Liver (tissue), 9 donors: ENCODE measurements around the gene TCOF1. TPM values are rescaled to one million over a fixed set of nuclear protein-coding genes. Genes with fewer than 3 reads are reported as not detected.

Experiments used
- DNase-seq: peaks from one replicate; pipeline ENCODE4 v3.0.0-alpha.2; 2017; ENCODE audit warnings: low spot score
- H3K27ac ChIP-seq, 2 donors: one replicate each; pipeline ENCODE4 v1.7.0; 2013; ENCODE audit warnings: inconsistent platforms in 2 of 2, low read length in 2 of 2, control low read depth in 1 of 2, low read depth in 1 of 2, mild to moderate bottlenecking in 1 of 2
- H3K27me3 ChIP-seq, 4 donors: one replicate each; pipeline versions ENCODE4 v1.6.1 to v1.7.0; 2013; ENCODE audit warnings: low read length in 3 of 4, inconsistent platforms in 1 of 4, mild to moderate bottlenecking in 1 of 4, moderate library complexity in 1 of 4; ENCODE audit not compliant: control insufficient read depth in 4 of 4, insufficient read depth in 4 of 4
- H3K36me3 ChIP-seq, 4 donors: one replicate each; pipeline versions ENCODE4 v1.6.1 to v1.7.0; 2013; ENCODE audit warnings: low read length in 3 of 4, mild to moderate bottlenecking in 3 of 4, low read depth in 1 of 4, moderate library complexity in 1 of 4; ENCODE audit not compliant: control insufficient read depth in 4 of 4, insufficient read depth in 3 of 4
- H3K4me1 ChIP-seq, 4 donors: one replicate each; pipeline versions ENCODE4 v1.6.1 to v1.7.0; 2013; ENCODE audit warnings: low read length in 3 of 4, mild to moderate bottlenecking in 3 of 4, moderate library complexity in 1 of 4; ENCODE audit not compliant: control insufficient read depth in 4 of 4, insufficient read depth in 4 of 4
- H3K4me3 ChIP-seq, 3 donors: one replicate each; pipeline versions ENCODE4 v1.6.1 to v1.7.0; 2013; ENCODE audit warnings: low read length in 3 of 3, control low read depth in 1 of 3, low read depth in 1 of 3, mild to moderate bottlenecking in 1 of 3
- H3K9ac ChIP-seq, 2 donors: one replicate each; pipeline ENCODE4 v1.7.0; 2013; ENCODE audit warnings: low read length in 2 of 2, mild to moderate bottlenecking in 2 of 2, moderate library complexity in 2 of 2, control low read depth in 1 of 2, low read depth in 1 of 2
- H3K9me3 ChIP-seq, 4 donors: one replicate each; pipeline versions ENCODE4 v1.6.1 to v1.7.0; 2013; ENCODE audit warnings: low read length in 3 of 4; ENCODE audit not compliant: control insufficient read depth in 4 of 4
- ATF3 ChIP-seq: IDR thresholded peaks from 2 replicates; pipeline ENCODE4 v1.6.1; 2016; ENCODE audit warnings: antibody characterized with exemption
- CTCF ChIP-seq: fragments of 150-350 bp; IDR thresholded peaks from 2 replicates; pipeline ENCODE4 v1.5.1; 2017; ENCODE audit warnings: improper control_type of control experiment, low read depth, low read length; ENCODE audit not compliant: missing input control
- EGR1 ChIP-seq, 2 donors: IDR thresholded peaks; 2 replicates each; pipeline ENCODE4 v1.6.1; 2016 to 2018; ENCODE audit warnings: antibody characterized with exemption in 2 of 2, low read depth in 2 of 2
- FOXA1 ChIP-seq: IDR thresholded peaks from 2 replicates; pipeline ENCODE4 v1.6.1; 2016; ENCODE audit warnings: antibody characterized with exemption
- FOXA2 ChIP-seq: IDR thresholded peaks from 2 replicates; pipeline ENCODE4 v1.6.1; 2016; ENCODE audit warnings: antibody characterized with exemption
- GABPA ChIP-seq, 2 donors: IDR thresholded peaks in 1 of 2; conservative IDR thresholded peaks in 1 of 2; 2 replicates each; pipeline ENCODE4 v1.6.1; 2016; ENCODE audit warnings: antibody characterized with exemption in 2 of 2, mild to moderate bottlenecking in 1 of 2, moderate library complexity in 1 of 2
- HNF4A ChIP-seq, 2 donors: conservative IDR thresholded peaks; 2 replicates each; pipeline ENCODE4 v1.6.1; 2016; ENCODE audit warnings: antibody characterized with exemption in 2 of 2, mild to moderate bottlenecking in 2 of 2
- HNF4G ChIP-seq: IDR thresholded peaks from 2 replicates; pipeline ENCODE4 v1.6.1; 2016; ENCODE audit warnings: antibody characterized with exemption
- JUND ChIP-seq, 2 donors: IDR thresholded peaks; 2 replicates each; pipeline ENCODE4 v1.6.1; 2016; ENCODE audit warnings: antibody characterized with exemption in 2 of 2
- MAX ChIP-seq: IDR thresholded peaks from 2 replicates; pipeline ENCODE4 v1.6.1; 2016; ENCODE audit warnings: antibody characterized with exemption
- NR2F2 ChIP-seq: IDR thresholded peaks from 2 replicates; pipeline ENCODE4 v1.6.1; 2016; ENCODE audit warnings: antibody characterized with exemption
- RAD21 ChIP-seq, 2 donors: IDR thresholded peaks; 2 replicates each; pipeline ENCODE4 v1.6.1; 2016; ENCODE audit warnings: antibody characterized with exemption in 2 of 2, mild to moderate bottlenecking in 2 of 2
- REST ChIP-seq: IDR thresholded peaks from 2 replicates; pipeline ENCODE4 v1.6.1; 2016; ENCODE audit warnings: antibody characterized with exemption, mild to moderate bottlenecking
- RXRA ChIP-seq, 2 donors: IDR thresholded peaks; 2 replicates each; pipeline ENCODE4 v1.6.1; 2017 to 2018; ENCODE audit warnings: antibody characterized with exemption in 2 of 2, mild to moderate bottlenecking in 1 of 2
- SP1 ChIP-seq: IDR thresholded peaks from 2 replicates; pipeline ENCODE4 v1.6.1; 2018; ENCODE audit warnings: antibody characterized with exemption, mild to moderate bottlenecking
- TAF1 ChIP-seq: conservative IDR thresholded peaks from 2 replicates; pipeline ENCODE4 v1.6.1; 2016; ENCODE audit warnings: antibody characterized with exemption, mild to moderate bottlenecking
- YY1 ChIP-seq: IDR thresholded peaks from 2 replicates; pipeline ENCODE4 v1.6.1; 2016; ENCODE audit warnings: antibody characterized with exemption, mild to moderate bottlenecking
- ZBTB33 ChIP-seq: IDR thresholded peaks from 2 replicates; pipeline ENCODE4 v1.6.1; 2016; ENCODE audit warnings: antibody characterized with exemption
- WGBS: extraction: QIAGEN DNeasy Blood & Tissue Kit; methylation state at CpG from one replicate; pipeline ENCODE4 v1.1.7; 2013; 5-methylcytosine and 5-hydroxymethylcytosine counted together
- polyA plus RNA-seq, 2 donors: library from polyadenylated mRNA; stranded (reverse) in 1 of 2; unstranded in 1 of 2; fragments of 200-250 nt in 1 of 2; fragments of >200 nt in 1 of 2; fragmentation: Nextera tagmentation in 1 of 2; extraction: Ambion mirVana in 1 of 2; gene quantifications; one replicate each; pipeline versions ENCODE4 v1.2.1 to v1.2.3, GENCODE V29; 2013 to 2015
- total RNA-seq, 2 donors: library from RNA; depleted of rRNA; stranded (reverse); fragments of >200 nt; gene quantifications; one replicate each; pipeline ENCODE4 v1.2.3, GENCODE V29; 2014
- donor health status: healthy.
- donor health status: healthy.
- donor health status: healthy.
- donor health status: healthy.
- donor health status: healthy.

TCOF1 gene
- total and polyA plus RNA-seq, 4 donors = 3.2 to 8.5 (median 6.4) TPM

GRCh38 chr5:150328515-150328914 lies 29.0 kb upstream of the TCOF1 start:
- Histone ChIP-seq H3K9ac (no peak overlapping the region), H3K36me3 (no peaks in the 10 kb centered on the region), H3K9me3 (no peaks in the 10 kb centered on the region), H3K4me1 (no peaks in the 10 kb centered on the region), H3K27me3 (no peaks in the 10 kb centered on the region), H3K4me3 (no peak overlapping the region), H3K27ac (no peak overlapping the region)
- WGBS = 94% methylated on average over 2 of the region's 2 CpGs
- DNase-seq = no peak
- TF ChIP-seq CTCF = no peak
- TF ChIP-seq NR2F2 = no peak
- TF ChIP-seq SP1 = no peak
- TF ChIP-seq HNF4A (conservative IDR thresholded peaks at IDR 0.05) = no peak
- TF ChIP-seq YY1 = no peak
- no peak for TF ChIP-seq EGR1 (IDR thresholded peaks at IDR 0.05; ENCODE audit: low read depth in 2 of 2)
- no peak for TF ChIP-seq ATF3
- no peak for TF ChIP-seq RXRA (IDR thresholded peaks at IDR 0.05)
- TF ChIP-seq RAD21 (IDR thresholded peaks at IDR 0.05) = no peak
- TF ChIP-seq MAX = no peak
- no peak for TF ChIP-seq REST
- no peak for TF ChIP-seq TAF1
- no peak for TF ChIP-seq GABPA (IDR thresholded peaks at IDR 0.05 in 1 of 2, conservative IDR thresholded peaks at IDR 0.05 in 1 of 2)
- no peak for TF ChIP-seq FOXA1
- no peak for TF ChIP-seq FOXA2
- no peak for TF ChIP-seq HNF4G
- no peak for TF ChIP-seq ZBTB33
- TF ChIP-seq JUND (IDR thresholded peaks at IDR 0.05) = no peak
